ENCODE measurements around the gene EPC1.

GRCh38 chr10:32246685-32247084, 100.3 kb downstream of the EPC1 start:
- TF ChIP-seq CTCF (IDR thresholded peaks at IDR 0.05 in 4 of 5, conservative IDR thresholded peaks at IDR 0.05 in 1 of 5) (no peak), POLR2A (IDR thresholded peaks at IDR 0.05) (no peak)

All from gastrocnemius medialis (tissue), 4 donors.